Measurements from ENCODE around the gene CHN2.

The CHN2 gene

GRCh38 chr7:29326864-29327263, 132.3 kb downstream of the CHN2 start:
- Histone ChIP-seq H3K4me1 (ENCODE audit: control insufficient read depth, low read depth, low read length) (peaks cover 4% of the 10 kb centered on the region), H3K27ac (ENCODE audit: low read depth, low read length) (no peak overlapping the region), H3K4ac (ENCODE audit: low read depth, low read length) (no peak overlapping the region), H2AK5ac (ENCODE audit: low read length) (no peak overlapping the region), H2BK15ac (replicated peaks; ENCODE audit: low read depth) (no peak overlapping the region), H4K8ac (ENCODE audit: low read depth, low read length) (no peak overlapping the region), H3K79me2 (ENCODE audit: control insufficient read depth, insufficient read depth, low read length) (no peaks in the 10 kb centered on the region), H3K36me3 (ENCODE audit: control insufficient read depth, insufficient read depth, low read length) (no peaks in the 10 kb centered on the region), H2BK5ac (ENCODE audit: low read length) (no peak overlapping the region), H2BK120ac (ENCODE audit: low read depth, low read length) (no peak overlapping the region), H3K4me2 (ENCODE audit: low read length) (no peak overlapping the region), H3K9ac (ENCODE audit: low read length) (no peak overlapping the region), H3K56ac (ENCODE audit: low read length) (no peak overlapping the region), H3K23ac (ENCODE audit: low read length) (no peak overlapping the region), H3K79me1 (ENCODE audit: low read length) (no peaks in the 10 kb centered on the region), H3K18ac (ENCODE audit: low read length) (no peak overlapping the region), H3K4me3 (ENCODE audit: low read length) (no peak overlapping the region), H3K27me3 (ENCODE audit: insufficient read depth, low read length, poor library complexity) (no peaks in the 10 kb centered on the region), H4K5ac (ENCODE audit: low read length) (no peak overlapping the region)
- no CpG with 5 or more reads among the region's 1 CpG for WGBS (ENCODE audit: extremely low coverage, insufficient coverage, low lambda C conversion rate)
- no peak for DNase-seq

GRCh38 chr7:29327455-29327854, 132.9 kb downstream of the CHN2 start:
- Histone ChIP-seq H3K23ac (ENCODE audit: low read length) (no peak overlapping the region), H3K27ac (ENCODE audit: low read depth, low read length) (no peak overlapping the region), H3K79me2 (ENCODE audit: control insufficient read depth, insufficient read depth, low read length) (no peaks in the 10 kb centered on the region), H2BK120ac (ENCODE audit: low read depth, low read length) (no peak overlapping the region), H4K8ac (ENCODE audit: low read depth, low read length) (no peak overlapping the region), H3K4me2 (ENCODE audit: low read length) (no peak overlapping the region), H2AK5ac (ENCODE audit: low read length) (no peak overlapping the region), H4K5ac (ENCODE audit: low read length) (no peak overlapping the region), H3K4me3 (ENCODE audit: low read length) (no peak overlapping the region), H3K56ac (ENCODE audit: low read length) (no peak overlapping the region), H3K79me1 (ENCODE audit: low read length) (no peaks in the 10 kb centered on the region), H3K18ac (ENCODE audit: low read length) (no peak overlapping the region), H3K9ac (ENCODE audit: low read length) (no peak overlapping the region), H2BK5ac (ENCODE audit: low read length) (no peak overlapping the region), H3K36me3 (ENCODE audit: control insufficient read depth, insufficient read depth, low read length) (no peaks in the 10 kb centered on the region), H3K27me3 (ENCODE audit: insufficient read depth, low read length, poor library complexity) (no peaks in the 10 kb centered on the region), H2BK15ac (replicated peaks; ENCODE audit: low read depth) (no peak overlapping the region), H3K4me1 (ENCODE audit: control insufficient read depth, low read depth, low read length) (peaks cover under 1% of the 10 kb centered on the region), H3K4ac (ENCODE audit: low read depth, low read length) (no peak overlapping the region)
- DNase-seq: no peak
- WGBS (ENCODE audit: extremely low coverage, insufficient coverage, low lambda C conversion rate): no CpG with 5 or more reads among the region's 8 CpGs

- no peak overlapping the region for H2BK120ac ChIP-seq (ENCODE audit: low read depth, low read length)
- DNase-seq: no peak
- no peak overlapping the region for H3K27ac ChIP-seq (ENCODE audit: low read depth, low read length)
Observed at GRCh38 chr7:29328045-29328444, 133.5 kb downstream of the CHN2 start.

GRCh38 chr7:29328811-29329210, 134.2 kb downstream of the CHN2 start:
- no peak overlapping the region for H2BK5ac ChIP-seq (ENCODE audit: low read length)
- H3K4me3 ChIP-seq (ENCODE audit: low read length): no peak overlapping the region
- H3K18ac ChIP-seq (ENCODE audit: low read length): no peak overlapping the region
- no peak overlapping the region for H2BK15ac ChIP-seq (replicated peaks; ENCODE audit: low read depth)
- H3K79me2 ChIP-seq (ENCODE audit: control insufficient read depth, insufficient read depth, low read length): no peaks in the 10 kb centered on the region
- no peak overlapping the region for H3K56ac ChIP-seq (ENCODE audit: low read length)
- H3K4ac ChIP-seq (ENCODE audit: low read depth, low read length): no peak overlapping the region
- no peaks in the 10 kb centered on the region for H3K4me1 ChIP-seq (ENCODE audit: control insufficient read depth, low read depth, low read length)
- no peak overlapping the region for H4K5ac ChIP-seq (ENCODE audit: low read length)
- DNase-seq: no peak
- H3K4me2 ChIP-seq (ENCODE audit: low read length): no peak overlapping the region
- H3K27me3 ChIP-seq (ENCODE audit: insufficient read depth, low read length, poor library complexity): no peaks in the 10 kb centered on the region
- WGBS (ENCODE audit: extremely low coverage, insufficient coverage, low lambda C conversion rate): no CpG with 5 or more reads among the region's 2 CpGs
- H3K27ac ChIP-seq (ENCODE audit: low read depth, low read length): no peak overlapping the region
- H2BK120ac ChIP-seq (ENCODE audit: low read depth, low read length): no peak overlapping the region
- H3K23ac ChIP-seq (ENCODE audit: low read length): no peak overlapping the region
- H4K8ac ChIP-seq (ENCODE audit: low read depth, low read length): no peak overlapping the region
- H3K79me1 ChIP-seq (ENCODE audit: low read length): no peaks in the 10 kb centered on the region
- H3K36me3 ChIP-seq (ENCODE audit: control insufficient read depth, insufficient read depth, low read length): no peaks in the 10 kb centered on the region
- no peak overlapping the region for H2AK5ac ChIP-seq (ENCODE audit: low read length)
- H3K9ac ChIP-seq (ENCODE audit: low read length): no peak overlapping the region

More at GRCh38 chr7:29328045-29328444, 133.5 kb downstream of the CHN2 start:
- Histone ChIP-seq H2BK5ac (ENCODE audit: low read length) (no peak overlapping the region), H3K79me2 (ENCODE audit: control insufficient read depth, insufficient read depth, low read length) (no peaks in the 10 kb centered on the region), H3K36me3 (ENCODE audit: control insufficient read depth, insufficient read depth, low read length) (no peaks in the 10 kb centered on the region), H2BK15ac (replicated peaks; ENCODE audit: low read depth) (peak overlapping the region; percentile 65), H3K79me1 (ENCODE audit: low read length) (no peaks in the 10 kb centered on the region), H3K18ac (ENCODE audit: low read length) (no peak overlapping the region), H3K9ac (ENCODE audit: low read length) (no peak overlapping the region), H3K23ac (ENCODE audit: low read length) (no peak overlapping the region), H3K4me2 (ENCODE audit: low read length) (no peak overlapping the region), H3K56ac (ENCODE audit: low read length) (no peak overlapping the region), H3K4me1 (ENCODE audit: control insufficient read depth, low read depth, low read length) (no peaks in the 10 kb centered on the region), H3K4ac (ENCODE audit: low read depth, low read length) (no peak overlapping the region), H2AK5ac (ENCODE audit: low read length) (no peak overlapping the region), H4K5ac (ENCODE audit: low read length) (no peak overlapping the region), H4K8ac (ENCODE audit: low read depth, low read length) (no peak overlapping the region), H3K27me3 (ENCODE audit: insufficient read depth, low read length, poor library complexity) (no peaks in the 10 kb centered on the region), H3K4me3 (ENCODE audit: low read length) (no peak overlapping the region)
- no CpG with 5 or more reads among the region's 5 CpGs for WGBS (ENCODE audit: extremely low coverage, insufficient coverage, low lambda C conversion rate)

GRCh38 chr7:29329686-29330085, 135.1 kb downstream of the CHN2 start:
- Histone ChIP-seq H3K36me3 (ENCODE audit: control insufficient read depth, insufficient read depth, low read length) (no peaks in the 10 kb centered on the region), H2AK5ac (ENCODE audit: low read length) (no peak overlapping the region), H3K9ac (ENCODE audit: low read length) (no peak overlapping the region), H3K27ac (ENCODE audit: low read depth, low read length) (no peak overlapping the region), H3K56ac (ENCODE audit: low read length) (no peak overlapping the region), H3K79me1 (ENCODE audit: low read length) (no peaks in the 10 kb centered on the region), H4K8ac (ENCODE audit: low read depth, low read length) (no peak overlapping the region), H3K4me3 (ENCODE audit: low read length) (no peak overlapping the region), H2BK15ac (replicated peaks; ENCODE audit: low read depth) (no peak overlapping the region), H3K4ac (ENCODE audit: low read depth, low read length) (no peak overlapping the region), H4K5ac (ENCODE audit: low read length) (no peak overlapping the region), H3K4me2 (ENCODE audit: low read length) (no peak overlapping the region), H3K18ac (ENCODE audit: low read length) (no peak overlapping the region), H2BK5ac (ENCODE audit: low read length) (no peak overlapping the region), H3K4me1 (ENCODE audit: control insufficient read depth, low read depth, low read length) (no peaks in the 10 kb centered on the region), H3K79me2 (ENCODE audit: control insufficient read depth, insufficient read depth, low read length) (no peaks in the 10 kb centered on the region), H3K27me3 (ENCODE audit: insufficient read depth, low read length, poor library complexity) (no peaks in the 10 kb centered on the region), H2BK120ac (ENCODE audit: low read depth, low read length) (no peak overlapping the region), H3K23ac (ENCODE audit: low read length) (no peak overlapping the region)
- no peak for DNase-seq
- 100% methylated on average over 2 of the region's 3 CpGs for WGBS (ENCODE audit: extremely low coverage, insufficient coverage, low lambda C conversion rate)

GRCh38 chr7:29330136-29330535, 135.6 kb downstream of the CHN2 start:
- Histone ChIP-seq H3K79me2 (ENCODE audit: control insufficient read depth, insufficient read depth, low read length) (no peaks in the 10 kb centered on the region), H3K79me1 (ENCODE audit: low read length) (no peaks in the 10 kb centered on the region), H3K18ac (ENCODE audit: low read length) (no peak overlapping the region), H3K27me3 (ENCODE audit: insufficient read depth, low read length, poor library complexity) (no peaks in the 10 kb centered on the region), H3K4me2 (ENCODE audit: low read length) (no peak overlapping the region), H3K4ac (ENCODE audit: low read depth, low read length) (no peak overlapping the region), H3K23ac (ENCODE audit: low read length) (no peak overlapping the region), H2AK5ac (ENCODE audit: low read length) (no peak overlapping the region), H4K8ac (ENCODE audit: low read depth, low read length) (no peak overlapping the region), H4K5ac (ENCODE audit: low read length) (no peak overlapping the region), H3K27ac (ENCODE audit: low read depth, low read length) (no peak overlapping the region), H3K9ac (ENCODE audit: low read length) (no peak overlapping the region), H3K4me3 (ENCODE audit: low read length) (no peak overlapping the region), H2BK5ac (ENCODE audit: low read length) (no peak overlapping the region), H2BK120ac (ENCODE audit: low read depth, low read length) (no peak overlapping the region), H3K36me3 (ENCODE audit: control insufficient read depth, insufficient read depth, low read length) (no peaks in the 10 kb centered on the region), H3K56ac (ENCODE audit: low read length) (no peak overlapping the region), H2BK15ac (replicated peaks; ENCODE audit: low read depth) (no peak overlapping the region), H3K4me1 (ENCODE audit: control insufficient read depth, low read depth, low read length) (no peaks in the 10 kb centered on the region)
- DNase-seq: no peak
- WGBS (ENCODE audit: extremely low coverage, insufficient coverage, low lambda C conversion rate): no CpG with 5 or more reads among the region's 5 CpGs

Measured in mesendoderm (in vitro differentiated cells).